ENCODE data around the gene TNS1.

Gene TNS1

DNA sequence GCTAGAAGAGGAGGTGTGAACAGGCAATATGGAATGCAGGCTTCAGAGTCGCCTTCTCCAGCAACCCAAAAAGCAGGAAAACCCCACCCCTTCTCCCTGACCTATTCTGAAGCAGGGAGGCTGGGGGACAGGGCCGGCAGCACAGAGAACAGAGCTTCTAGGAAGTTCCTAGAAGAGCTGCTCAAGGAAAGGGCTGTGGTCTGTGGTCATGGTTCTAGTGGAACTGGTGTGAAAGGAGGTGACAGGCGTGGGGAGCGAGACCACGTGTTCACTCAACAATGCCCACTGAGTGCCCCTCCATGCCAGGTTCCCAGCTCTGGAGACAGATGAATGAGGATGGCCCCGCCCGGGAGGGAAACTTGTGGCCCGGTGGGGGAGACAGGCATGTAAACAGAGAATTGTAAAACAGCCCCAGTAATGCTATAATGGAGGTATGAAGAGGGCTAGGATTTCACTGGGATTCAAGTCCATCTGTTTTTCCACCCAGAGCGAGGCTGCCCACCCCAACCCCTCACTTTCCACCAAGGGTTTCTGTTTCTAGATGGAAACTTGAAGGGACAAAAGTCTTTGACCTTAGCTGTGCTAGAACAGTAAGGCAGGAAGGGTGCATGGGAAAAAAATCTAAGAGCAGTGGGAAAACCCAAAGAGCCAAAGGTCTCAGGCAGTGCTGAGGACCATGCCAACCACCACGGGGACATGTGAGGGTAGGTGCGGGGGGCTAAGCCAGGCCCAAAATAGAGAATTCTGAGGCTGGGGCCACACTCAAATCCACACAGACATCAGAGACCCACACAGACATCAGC lies 71.8 kb downstream of the TNS1 start:
- no peak overlapping the region for H3K27ac ChIP-seq (ENCODE audit: insufficient read depth, low read length, poor library complexity, severe bottlenecking)
- no peak for DNase-seq
- H3K9me3 ChIP-seq (ENCODE audit: control insufficient read depth, low read length) = no peaks in the 10 kb centered on the region
- no peak overlapping the region for H3K4me3 ChIP-seq (ENCODE audit: insufficient read depth, low read depth, low read length, poor library complexity, severe bottlenecking)
- no peaks in the 10 kb centered on the region for H3K36me3 ChIP-seq (ENCODE audit: control insufficient read depth, insufficient read depth, low read length)
- peaks cover 3% of the 10 kb centered on the region for H3K27me3 ChIP-seq (replicated peaks; ENCODE audit: control insufficient read depth, insufficient read depth, low read length, poor library complexity, severe bottlenecking)
- no peaks in the 10 kb centered on the region for H3K4me1 ChIP-seq (ENCODE audit: control insufficient read depth, insufficient read depth, low read length, poor library complexity, severe bottlenecking)

DNA sequence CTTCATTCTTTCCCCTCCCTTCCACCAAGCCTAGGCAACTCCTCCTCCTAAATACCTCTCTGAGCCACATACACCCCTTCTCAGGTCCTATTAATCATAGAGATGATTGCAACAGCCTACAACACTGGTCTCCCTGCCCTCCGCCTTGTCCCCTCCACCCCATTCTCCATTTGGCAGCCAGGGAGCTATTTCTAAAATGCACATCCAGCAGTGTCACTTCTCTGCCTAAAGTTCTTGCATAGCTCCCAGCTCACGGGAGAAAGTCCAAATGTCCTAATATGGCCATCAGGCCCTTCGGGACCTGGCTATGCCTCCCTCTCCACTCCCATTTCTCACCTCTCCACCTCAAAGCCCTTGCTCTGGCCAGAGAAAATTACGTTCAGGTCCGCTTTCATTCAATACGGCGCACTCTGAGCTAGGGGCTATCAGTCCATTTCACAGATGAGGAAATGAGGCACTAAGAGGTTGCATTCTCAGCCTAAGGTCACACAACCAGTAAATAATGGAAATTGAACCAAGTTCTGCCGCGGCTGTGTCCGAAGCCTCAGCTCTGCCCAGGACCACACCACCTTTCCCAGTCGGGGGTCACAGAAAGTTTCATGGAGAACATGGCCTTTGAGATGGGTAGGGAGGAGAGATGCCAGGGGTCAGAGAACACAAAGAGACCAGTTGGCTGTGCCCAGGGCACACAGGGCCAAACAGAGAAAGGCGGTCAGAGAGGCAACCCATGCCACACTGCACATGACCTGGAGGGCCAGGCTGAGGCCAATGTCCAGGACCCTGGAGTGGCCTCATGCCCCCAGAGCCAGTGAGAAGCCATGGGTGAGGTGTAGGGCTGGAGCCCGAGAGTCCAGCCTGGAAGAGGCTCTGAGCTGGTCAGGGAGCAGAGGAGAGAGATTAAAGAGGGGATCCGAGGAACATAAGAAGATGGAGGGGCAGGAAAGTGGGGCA lies 72.8 kb downstream of the TNS1 start:
- no peaks in the 10 kb centered on the region for H3K4me1 ChIP-seq (ENCODE audit: control insufficient read depth, insufficient read depth, low read length, poor library complexity, severe bottlenecking)
- DNase-seq = no peak
- H3K27ac ChIP-seq (ENCODE audit: insufficient read depth, low read length, poor library complexity, severe bottlenecking) = no peak overlapping the region
- H3K27me3 ChIP-seq (replicated peaks; ENCODE audit: control insufficient read depth, insufficient read depth, low read length, poor library complexity, severe bottlenecking) = peaks cover 3% of the 10 kb centered on the region
- H3K36me3 ChIP-seq (ENCODE audit: control insufficient read depth, insufficient read depth, low read length) = no peaks in the 10 kb centered on the region
- no peaks in the 10 kb centered on the region for H3K9me3 ChIP-seq (ENCODE audit: control insufficient read depth, low read length)
- no peak overlapping the region for H3K4me3 ChIP-seq (ENCODE audit: insufficient read depth, low read depth, low read length, poor library complexity, severe bottlenecking)

DNA sequence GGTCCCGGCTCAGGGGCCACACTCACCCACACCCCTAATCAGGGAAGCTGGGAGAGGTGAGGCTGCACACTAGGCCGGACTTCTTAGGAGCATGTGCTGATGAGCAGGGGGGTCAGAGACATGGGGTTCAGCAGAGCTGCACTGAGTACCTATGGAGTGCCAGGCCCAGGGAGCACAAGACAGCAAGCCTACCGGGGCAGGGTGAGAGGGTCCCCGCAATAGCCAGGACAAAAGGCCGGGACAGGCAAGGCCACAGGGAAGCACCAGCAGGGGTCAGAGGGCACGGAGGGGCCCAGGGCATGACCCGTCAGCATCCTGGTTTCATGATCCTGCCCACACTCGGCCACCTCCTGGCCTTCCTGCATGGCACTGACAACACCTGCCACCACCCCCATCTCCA lies 73.5 kb downstream of the TNS1 start:
- no peak for DNase-seq
- Histone ChIP-seq H3K9me3 (ENCODE audit: control insufficient read depth, low read length) (no peaks in the 10 kb centered on the region), H3K27ac (ENCODE audit: insufficient read depth, low read length, poor library complexity, severe bottlenecking) (no peak overlapping the region), H3K27me3 (replicated peaks; ENCODE audit: control insufficient read depth, insufficient read depth, low read length, poor library complexity, severe bottlenecking) (peaks cover 3% of the 10 kb centered on the region), H3K4me3 (ENCODE audit: insufficient read depth, low read depth, low read length, poor library complexity, severe bottlenecking) (no peak overlapping the region), H3K4me1 (ENCODE audit: control insufficient read depth, insufficient read depth, low read length, poor library complexity, severe bottlenecking) (no peaks in the 10 kb centered on the region), H3K36me3 (ENCODE audit: control insufficient read depth, insufficient read depth, low read length) (no peaks in the 10 kb centered on the region)

DNA sequence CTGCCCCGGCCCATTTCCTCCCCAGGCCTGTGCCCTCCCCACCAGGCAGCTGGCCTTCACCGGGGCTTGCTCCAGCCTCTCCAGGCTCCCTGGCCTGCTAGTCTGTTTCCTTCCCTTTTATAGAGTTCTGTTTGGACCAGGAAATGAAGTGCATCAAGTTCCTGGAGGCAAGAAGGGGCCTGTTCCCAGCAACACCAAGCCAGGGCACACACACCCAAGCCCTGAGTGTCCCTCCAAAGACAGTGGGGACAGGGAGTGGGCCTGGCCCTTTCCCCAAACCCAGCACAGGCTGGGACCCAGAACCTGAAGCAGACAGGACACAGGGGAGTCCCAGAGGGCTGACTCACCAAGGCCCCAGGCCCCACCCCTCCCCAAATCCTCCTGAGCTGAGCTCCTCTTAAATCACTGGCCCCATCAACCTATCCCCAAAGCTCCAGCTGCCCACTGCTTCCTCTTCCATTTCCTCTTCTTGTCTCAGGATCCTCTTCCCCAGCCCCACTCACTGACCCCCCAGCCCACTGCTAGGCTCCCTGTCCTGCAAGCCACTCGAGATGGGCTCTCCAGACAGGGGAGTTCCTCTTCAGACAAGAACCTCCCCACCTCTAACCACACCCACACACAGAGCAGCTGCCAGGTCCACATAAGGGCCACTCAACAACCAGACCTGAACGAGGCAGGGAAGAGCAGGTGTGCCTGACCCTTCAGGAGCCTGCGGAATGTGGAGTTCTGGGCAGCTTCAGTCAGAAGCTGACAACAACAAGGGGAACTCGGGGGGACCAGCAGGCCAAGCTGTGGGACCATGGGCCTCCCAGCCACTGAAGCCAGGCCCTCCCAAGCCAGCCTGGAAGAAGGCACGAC lies 74.2 kb downstream of the TNS1 start:
- Histone ChIP-seq H3K27ac (ENCODE audit: insufficient read depth, low read length, poor library complexity, severe bottlenecking) (no peak overlapping the region), H3K4me1 (ENCODE audit: control insufficient read depth, insufficient read depth, low read length, poor library complexity, severe bottlenecking) (no peaks in the 10 kb centered on the region), H3K9me3 (ENCODE audit: control insufficient read depth, low read length) (no peaks in the 10 kb centered on the region), H3K27me3 (replicated peaks; ENCODE audit: control insufficient read depth, insufficient read depth, low read length, poor library complexity, severe bottlenecking) (peaks cover 3% of the 10 kb centered on the region), H3K36me3 (ENCODE audit: control insufficient read depth, insufficient read depth, low read length) (no peaks in the 10 kb centered on the region), H3K4me3 (ENCODE audit: insufficient read depth, low read depth, low read length, poor library complexity, severe bottlenecking) (no peak overlapping the region)
- DNase-seq = no peak

DNA sequence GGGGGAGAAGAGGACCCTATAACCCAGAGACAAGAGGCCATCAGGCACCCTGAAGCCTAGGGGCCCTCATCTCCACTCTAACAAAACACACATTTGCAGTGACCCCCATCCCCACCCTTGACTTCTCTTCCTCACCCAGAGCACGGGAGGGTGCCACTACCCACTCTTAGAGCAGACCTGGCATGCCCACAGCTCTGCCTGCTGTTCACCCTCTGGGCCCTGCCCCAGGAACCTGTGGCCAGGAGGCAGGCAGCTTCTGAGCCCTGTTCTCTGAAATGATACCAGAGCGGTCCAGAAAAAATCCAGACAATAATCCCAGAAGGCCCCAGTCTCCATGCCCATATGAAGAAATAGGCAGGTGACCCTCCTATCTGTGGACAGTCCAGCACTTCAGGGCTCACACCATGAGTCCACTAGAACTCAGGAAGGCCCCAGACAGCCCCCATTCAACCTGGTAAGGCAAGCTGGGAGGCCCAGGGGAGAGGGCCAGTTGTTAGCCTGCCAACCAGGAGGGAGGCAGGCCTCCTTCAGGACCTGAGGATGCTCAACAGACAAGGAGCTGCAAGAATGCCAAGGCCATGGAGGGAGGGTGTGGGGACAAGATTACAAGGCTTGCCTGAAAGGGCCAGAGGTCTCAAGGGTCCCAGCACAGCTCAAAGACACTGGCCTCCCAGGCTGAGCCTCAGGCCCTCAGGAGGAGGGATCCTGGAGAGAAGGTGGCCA lies 75.0 kb downstream of the TNS1 start:
- Histone ChIP-seq H3K27me3 (replicated peaks; ENCODE audit: control insufficient read depth, insufficient read depth, low read length, poor library complexity, severe bottlenecking) (peaks cover 3% of the 10 kb centered on the region), H3K27ac (ENCODE audit: insufficient read depth, low read length, poor library complexity, severe bottlenecking) (no peak overlapping the region)

DNA sequence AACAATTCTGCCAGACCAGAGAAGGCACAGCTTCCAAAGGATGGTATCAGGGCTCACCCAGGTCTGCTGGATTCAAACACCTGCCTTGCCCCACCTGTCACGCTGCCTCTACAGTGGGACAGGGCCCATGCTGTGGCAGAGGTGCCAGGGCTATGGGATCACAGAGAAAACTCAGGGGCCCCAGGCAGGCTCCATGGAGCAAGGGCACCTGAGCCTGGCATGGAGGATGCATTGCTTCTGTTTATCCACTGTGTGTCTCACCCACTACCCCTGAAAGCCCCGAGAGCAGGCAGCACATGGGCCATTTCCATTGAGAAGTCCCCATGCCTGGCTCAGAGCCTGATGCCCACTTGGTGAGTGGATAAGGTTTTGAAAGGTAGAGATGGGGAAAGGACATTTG lies 76.0 kb downstream of the TNS1 start:
- Histone ChIP-seq H3K27ac (ENCODE audit: insufficient read depth, low read length, poor library complexity, severe bottlenecking) (no peak overlapping the region), H3K27me3 (replicated peaks; ENCODE audit: control insufficient read depth, insufficient read depth, low read length, poor library complexity, severe bottlenecking) (peaks cover under 1% of the 10 kb centered on the region), H3K4me1 (ENCODE audit: control insufficient read depth, insufficient read depth, low read length, poor library complexity, severe bottlenecking) (no peaks in the 10 kb centered on the region), H3K4me3 (ENCODE audit: insufficient read depth, low read depth, low read length, poor library complexity, severe bottlenecking) (no peak overlapping the region), H3K36me3 (ENCODE audit: control insufficient read depth, insufficient read depth, low read length) (no peaks in the 10 kb centered on the region), H3K9me3 (ENCODE audit: control insufficient read depth, low read length) (no peaks in the 10 kb centered on the region)
- DNase-seq = no peak

More for the DNA sequence above, 75.0 kb downstream of the TNS1 start:
- H3K4me3 ChIP-seq (ENCODE audit: insufficient read depth, low read depth, low read length, poor library complexity, severe bottlenecking) = no peak overlapping the region
- no peaks in the 10 kb centered on the region for H3K4me1 ChIP-seq (ENCODE audit: control insufficient read depth, insufficient read depth, low read length, poor library complexity, severe bottlenecking)
- H3K9me3 ChIP-seq (ENCODE audit: control insufficient read depth, low read length) = no peaks in the 10 kb centered on the region
- DNase-seq = no peak
- H3K36me3 ChIP-seq (ENCODE audit: control insufficient read depth, insufficient read depth, low read length) = no peaks in the 10 kb centered on the region

DNA sequence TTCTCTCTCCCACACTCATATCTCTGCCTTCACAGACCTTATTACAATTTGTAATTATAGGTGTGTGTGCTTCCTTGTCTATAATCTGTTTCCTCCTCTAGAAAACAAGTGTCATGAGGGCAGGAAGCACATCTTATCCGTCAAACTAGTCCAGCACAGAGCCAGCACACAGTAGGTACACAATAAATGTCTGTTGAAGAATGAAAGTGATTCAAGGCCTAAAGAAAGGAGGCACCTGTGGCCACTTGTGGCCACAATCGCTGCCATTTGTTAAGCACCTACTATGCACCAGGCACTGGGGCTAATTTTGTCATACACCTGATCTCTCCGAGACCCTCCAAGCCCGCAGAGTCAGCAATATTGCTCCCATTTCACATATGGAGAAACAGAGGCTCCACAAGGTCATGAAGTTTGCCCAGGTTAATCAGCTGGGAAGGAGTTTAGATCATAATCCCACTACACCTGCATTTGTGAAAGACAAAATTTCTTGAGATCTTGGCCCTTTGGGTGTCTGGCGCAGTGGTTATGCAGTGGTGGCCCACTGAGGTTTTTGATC lies 78.4 kb downstream of the TNS1 start:
- no peaks in the 10 kb centered on the region for H3K9me3 ChIP-seq (ENCODE audit: control insufficient read depth, low read length)
- no peaks in the 10 kb centered on the region for H3K36me3 ChIP-seq (ENCODE audit: control insufficient read depth, insufficient read depth, low read length)
- DNase-seq = no peak

DNA sequence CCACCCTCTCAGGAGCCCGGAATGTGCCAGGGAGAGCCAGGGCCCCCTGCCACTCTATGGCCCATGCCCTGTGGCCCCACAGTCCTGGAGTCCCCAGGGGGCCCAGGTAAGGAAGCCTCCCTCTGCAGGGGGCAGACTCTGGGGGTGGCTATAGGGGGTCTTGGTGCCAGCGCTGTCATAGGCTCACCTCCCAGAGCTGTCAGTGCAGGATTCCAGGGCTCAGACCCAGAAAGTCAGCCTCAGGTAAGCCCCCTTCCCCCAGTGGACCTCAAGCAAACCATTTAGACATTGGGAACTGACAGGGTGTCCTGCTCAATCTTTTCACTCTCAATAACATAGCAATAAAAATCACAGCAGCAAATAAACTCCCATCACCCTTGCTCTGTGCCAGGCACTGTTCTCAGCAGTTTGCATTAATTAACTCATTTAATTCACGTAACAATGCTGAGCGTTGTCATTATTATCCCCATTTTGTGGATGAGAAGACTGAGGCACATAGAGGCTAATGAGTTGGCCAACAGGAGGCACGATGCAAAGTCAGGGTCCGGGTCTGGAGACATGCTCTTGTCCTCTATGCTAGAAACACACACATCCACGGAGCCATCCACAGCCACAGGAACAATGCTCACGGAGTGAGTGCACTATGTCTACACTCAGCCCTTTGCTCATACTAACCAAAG lies 79.6 kb downstream of the TNS1 start:
- Histone ChIP-seq H3K9me3 (ENCODE audit: control insufficient read depth, low read length) (no peaks in the 10 kb centered on the region), H3K4me3 (ENCODE audit: insufficient read depth, low read depth, low read length, poor library complexity, severe bottlenecking) (no peak overlapping the region), H3K36me3 (ENCODE audit: control insufficient read depth, insufficient read depth, low read length) (no peaks in the 10 kb centered on the region), H3K27me3 (replicated peaks; ENCODE audit: control insufficient read depth, insufficient read depth, low read length, poor library complexity, severe bottlenecking) (no peaks in the 10 kb centered on the region), H3K4me1 (ENCODE audit: control insufficient read depth, insufficient read depth, low read length, poor library complexity, severe bottlenecking) (no peaks in the 10 kb centered on the region), H3K27ac (ENCODE audit: insufficient read depth, low read length, poor library complexity, severe bottlenecking) (no peak overlapping the region)
- no peak for DNase-seq

More for the DNA sequence above, 78.4 kb downstream of the TNS1 start:
- H3K4me1 ChIP-seq (ENCODE audit: control insufficient read depth, insufficient read depth, low read length, poor library complexity, severe bottlenecking) = no peaks in the 10 kb centered on the region
- H3K4me3 ChIP-seq (ENCODE audit: insufficient read depth, low read depth, low read length, poor library complexity, severe bottlenecking) = no peak overlapping the region
- no peaks in the 10 kb centered on the region for H3K27me3 ChIP-seq (replicated peaks; ENCODE audit: control insufficient read depth, insufficient read depth, low read length, poor library complexity, severe bottlenecking)
- H3K27ac ChIP-seq (ENCODE audit: insufficient read depth, low read length, poor library complexity, severe bottlenecking) = no peak overlapping the region

Measured in effector memory CD4-positive, alpha-beta T cell (primary cell).